Smooth muscle cell (in vitro differentiated cells): Measurements from ENCODE around the gene SLC6A13. TPM values are rescaled to one million over a fixed set of nuclear protein-coding genes. Genes with fewer than 3 reads are reported as not detected.

Experiments
- DNase-seq: peaks from one replicate; lab custom pipeline; 2025; ENCODE audit not compliant: unreplicated experiment; lab: John Stamatoyannopoulos, UW
- H2AFZ ChIP-seq: fragments of 200-600 bp; sonication (generic); 2 replicates; pipeline ENCODE4 v1.6.0; 2016; ENCODE audit warnings: antibody characterized with exemption, low read depth, mild to moderate bottlenecking
- H3F3A ChIP-seq: fragments of 200-600 bp; sonication (generic); 2 replicates; pipeline ENCODE4 v1.6.0; 2017; ENCODE audit warnings: antibody characterized with exemption, low read depth
- H3K27ac ChIP-seq: fragments of 200-600 bp; sonication (generic); 2 replicates; pipeline ENCODE4 v1.5.1; 2016; ENCODE audit warnings: low read depth, mild to moderate bottlenecking
- H3K27me3 ChIP-seq: fragments of 200-600 bp; sonication (generic); 2 replicates; pipeline ENCODE4 v1.6.1; 2016; ENCODE audit warnings: low read depth, mild to moderate bottlenecking
- H3K36me3 ChIP-seq: fragments of 200-600 bp; sonication (generic); 2 replicates; pipeline ENCODE4 v1.5.1; 2016; ENCODE audit warnings: low read depth
- H3K4me1 ChIP-seq: fragments of 200-600 bp; sonication (generic); 2 replicates; pipeline ENCODE4 v1.5.1; 2016; ENCODE audit warnings: low read depth
- H3K4me2 ChIP-seq: fragments of 200-600 bp; sonication (generic); 2 replicates; pipeline ENCODE4 v1.6.0; 2016; ENCODE audit warnings: mild to moderate bottlenecking
- H3K4me3 ChIP-seq: fragments of 200-600 bp; sonication (generic); 2 replicates; pipeline ENCODE4 v1.5.1; 2016; ENCODE audit warnings: mild to moderate bottlenecking
- H3K79me2 ChIP-seq: fragments of 200-600 bp; sonication (generic); 2 replicates; pipeline ENCODE4 v1.6.0; 2016; ENCODE audit warnings: low read depth, mild to moderate bottlenecking
- H3K9ac ChIP-seq: fragments of 200-600 bp; sonication (generic); 2 replicates; pipeline ENCODE4 v1.6.0; 2016; ENCODE audit warnings: low read depth
- H3K9me3 ChIP-seq: fragments of 200-600 bp; sonication (generic); replicated peaks from 2 replicates; pipeline ENCODE4 v1.5.1; 2016; ENCODE audit warnings: low read depth
- H4K20me1 ChIP-seq: fragments of 200-600 bp; sonication (generic); 2 replicates; pipeline ENCODE4 v1.6.0; 2016; ENCODE audit warnings: low read depth
- CTCF ChIP-seq: fragments of 200-600 bp; sonication (generic); IDR thresholded peaks from 2 replicates; pipeline ENCODE4 v1.5.1; 2017; ENCODE audit warnings: borderline replicate concordance, mild to moderate bottlenecking, antibody characterized with exemption; ENCODE audit not compliant: insufficient read depth, poor library complexity, severe bottlenecking
- WGBS: methylation state at CpG from one replicate; pipeline ENCODE4 v1.1.7; 2016; ENCODE audit warnings: low lambda C conversion rate; 5-methylcytosine and 5-hydroxymethylcytosine counted together
- polyA plus RNA-seq: library from polyadenylated mRNA; unstranded; fragments of >200 nt; fragmentation: Nextera tagmentation; extraction: Ambion mirVana; gene quantifications from 2 replicates; pipeline ENCODE4 v1.2.1, GENCODE V29; 2016
- total RNA-seq: library from RNA; depleted of rRNA; stranded (reverse); fragments of >200 nt; gene quantifications from 2 replicates; pipeline ENCODE4 v1.2.3, GENCODE V29; 2014

SLC6A13 gene
- total and polyA plus RNA-seq, 2 experiments from 2014 or later, result 0.45 to 0.66 TPM

- Histone ChIP-seq H3K4me1 (peaks cover 10% of the 10 kb centered on the region), H3K27ac (no peak overlapping the region), H3K4me2 (no peak overlapping the region), H3K9me3 (no peaks in the 10 kb centered on the region), H3F3A (peaks cover 6% of the 10 kb centered on the region), H3K36me3 (no peaks in the 10 kb centered on the region), H3K4me3 (no peak overlapping the region), H3K27me3 (no peaks in the 10 kb centered on the region), H4K20me1 (no peaks in the 10 kb centered on the region), H3K79me2 (no peaks in the 10 kb centered on the region), H3K9ac (no peak overlapping the region), H2AFZ (no peak overlapping the region)
- TF ChIP-seq CTCF, result no peak
- WGBS, result 92% methylated on average over 3 of the region's 3 CpGs
- no peak for DNase-seq
Observed at GRCh38 chr12:178829-179109, 83.9 kb downstream of the SLC6A13 start.

GRCh38 chr12:177980-178828, 84.4 kb downstream of the SLC6A13 start:
- Histone ChIP-seq H2AFZ (no peak overlapping the region), H3K27me3 (no peaks in the 10 kb centered on the region), H3K4me2 (no peak overlapping the region)

GRCh38 chr12:177336-177979, 85.2 kb downstream of the SLC6A13 start:
- WGBS, result 81% methylated on average over 11 of the region's 11 CpGs
- Histone ChIP-seq H3K4me1 (peaks cover 8% of the 10 kb centered on the region), H4K20me1 (no peaks in the 10 kb centered on the region), H3K4me3 (no peak overlapping the region), H3K36me3 (no peaks in the 10 kb centered on the region), H3K9ac (no peak overlapping the region), H3K27ac (peak overlapping the region; percentile 78), H3K9me3 (no peaks in the 10 kb centered on the region), H2AFZ (no peak overlapping the region), H3K4me2 (peak overlapping the region; percentile 53), H3K79me2 (no peaks in the 10 kb centered on the region), H3K27me3 (no peaks in the 10 kb centered on the region), H3F3A (no peaks in the 10 kb centered on the region)
- DNase-seq, result no peak
- TF ChIP-seq CTCF, result no peak

More at GRCh38 chr12:177980-178828, 84.4 kb downstream of the SLC6A13 start:
- H3K9me3 ChIP-seq, result no peaks in the 10 kb centered on the region
- DNase-seq, result no peak
- peaks cover 4% of the 10 kb centered on the region for H3F3A ChIP-seq
- H3K4me1 ChIP-seq, result peaks cover 10% of the 10 kb centered on the region
- no peaks in the 10 kb centered on the region for H3K36me3 ChIP-seq
- WGBS, result 97% methylated on average over 20 of the region's 20 CpGs
- no peak overlapping the region for H3K9ac ChIP-seq
- no peak overlapping the region for H3K27ac ChIP-seq
- no peaks in the 10 kb centered on the region for H3K79me2 ChIP-seq
- no peak for TF ChIP-seq CTCF
- no peaks in the 10 kb centered on the region for H4K20me1 ChIP-seq
- H3K4me3 ChIP-seq, result no peak overlapping the region
